SK-N-SH (cell line): ENCODE measurements around the gene CACNA1D. TPM values are rescaled to one million over a fixed set of nuclear protein-coding genes. Genes with fewer than 3 reads are reported as not detected.

Experiments used
- CTCF ChIA-PET: fragments of 300-600, 350-600 bp; formaldehyde crosslinking; extraction: SDS; loops from one replicate; lab custom pipeline; 2021; lab: Yijun Ruan, JAX
- POLR2A ChIA-PET: fragments of 350-600 bp; sonication (Branson Sonifier 250); formaldehyde crosslinking; extraction: SDS; loops from one replicate; lab custom pipeline; 2020; ENCODE audit warnings: antibody characterized with exemption, inconsistent platforms; lab: Yijun Ruan, JAX
- DNase-seq: peaks from one replicate; pipeline ENCODE4 v3.0.0; 2012
- H2AFZ ChIP-seq: fragments of 200-600 bp; sonication (generic); 2 replicates; pipeline ENCODE4 v1.8.1; 2016; ENCODE audit warnings: antibody characterized with exemption, mild to moderate bottlenecking, low read depth
- H3F3A ChIP-seq: fragments of 200-600 bp; sonication (generic); replicated peaks from 2 replicates; pipeline ENCODE3; 2016; ENCODE audit warnings: antibody characterized with exemption, mild to moderate bottlenecking; ENCODE audit not compliant: insufficient read depth
- H3K27ac ChIP-seq, 2 experiments: fragments of 200-500 bp in 1 of 2; fragments of 200-600 bp in 1 of 2; sonication (Bioruptor generic) in 1 of 2; sonication (generic), shearing (Covaris generic) in 1 of 2; 2 replicates each; pipeline versions ENCODE4 v1.5.1 to v1.6.1; 2014 to 2016; ENCODE audit warnings: low read depth in 2 of 2, inconsistent platforms in 1 of 2, low read length in 1 of 2, mild to moderate bottlenecking in 1 of 2, mixed read lengths in 1 of 2
- H3K27me3 ChIP-seq: fragments of 200-600 bp; sonication (generic), shearing (Covaris generic); 2 replicates; pipeline ENCODE4 v1.6.1; 2016; ENCODE audit warnings: mixed run types; ENCODE audit not compliant: insufficient read depth
- H3K36me3 ChIP-seq, 2 experiments: fragments of 200-500 bp in 1 of 2; fragments of 200-600 bp in 1 of 2; sonication (Bioruptor generic) in 1 of 2; sonication (generic) in 1 of 2; replicated peaks in 1 of 2; 2 replicates each; pipeline versions ENCODE3 to v1.5.1; 2014 to 2016; ENCODE audit warnings: low read length in 1 of 2, mild to moderate bottlenecking in 1 of 2; ENCODE audit not compliant: insufficient read depth in 2 of 2, control insufficient read depth in 1 of 2
- H3K4me1 ChIP-seq, 2 experiments: fragments of 200-500 bp in 1 of 2; fragments of 200-600 bp in 1 of 2; sonication (Bioruptor generic) in 1 of 2; sonication (generic), shearing (Covaris generic) in 1 of 2; 2 replicates each; pipeline versions ENCODE4 v1.5.1 to v1.6.1; 2014 to 2016; ENCODE audit warnings: low read depth in 1 of 2, low read length in 1 of 2, mixed run types in 1 of 2; ENCODE audit not compliant: insufficient read depth in 2 of 2, control insufficient read depth in 1 of 2
- H3K4me2 ChIP-seq: fragments of 200-600 bp; sonication (generic), shearing (Covaris generic); 2 replicates; pipeline ENCODE4 v1.6.1; 2017; ENCODE audit warnings: mixed run types
- H3K4me3 ChIP-seq, 2 experiments: fragments of 200-500 bp in 1 of 2; fragments of 200-600 bp in 1 of 2; sonication (Bioruptor generic) in 1 of 2; sonication (generic), shearing (Covaris generic) in 1 of 2; 2 replicates each; pipeline versions ENCODE4 v1.5.1 to v1.8.1; 2014 to 2016; ENCODE audit warnings: low read depth in 2 of 2, inconsistent platforms in 1 of 2, low read length in 1 of 2, mild to moderate bottlenecking in 1 of 2, mixed read lengths in 1 of 2, moderate library complexity in 1 of 2
- H3K79me2 ChIP-seq: fragments of 200-600 bp; sonication (generic); 2 replicates; pipeline ENCODE4 v1.8.1; 2017; ENCODE audit warnings: mild to moderate bottlenecking; ENCODE audit not compliant: insufficient read depth
- H3K9ac ChIP-seq: fragments of 200-600 bp; sonication (generic); 2 replicates; pipeline ENCODE4 v1.6.1; 2017; ENCODE audit warnings: mixed run types
- H3K9me2 ChIP-seq: fragments of 200-600 bp; sonication (generic); 2 replicates; pipeline ENCODE4 v1.6.1; 2017; ENCODE audit warnings: mixed run types
- H3K9me3 ChIP-seq: fragments of 200-600 bp; sonication (generic); 2 replicates; pipeline ENCODE4 v1.6.1; 2017; ENCODE audit warnings: mixed run types, mild to moderate bottlenecking, moderate library complexity
- H4K20me1 ChIP-seq: fragments of 200-600 bp; sonication (generic); 2 replicates; pipeline ENCODE4 v1.6.1; 2017; ENCODE audit warnings: mild to moderate bottlenecking, mixed run types; ENCODE audit not compliant: insufficient read depth
- ELF1 ChIP-seq: IDR thresholded peaks from 2 replicates; pipeline ENCODE4 v1.4.0; 2012
- EP300 ChIP-seq, 2 experiments: IDR thresholded peaks; 2 replicates each; pipeline versions ENCODE4 v1.4.0 to v1.6.1; 2012; ENCODE audit warnings: borderline replicate concordance in 1 of 2, low read depth in 1 of 2, low read length in 1 of 2
- EZH2phosphoT487 ChIP-seq: fragments of 200-600 bp; sonication (generic); IDR thresholded peaks from 2 replicates; pipeline ENCODE4 v1.6.1; 2017; ENCODE audit warnings: low read depth, mixed run types, mild to moderate bottlenecking, antibody characterized with exemption, moderate library complexity, borderline replicate concordance
- FOSL2 ChIP-seq: IDR thresholded peaks from 2 replicates; pipeline ENCODE4 v1.4.0; 2012; ENCODE audit warnings: low read depth, mild to moderate bottlenecking, moderate library complexity, borderline replicate concordance
- FOXJ3 ChIP-seq: sonication (generic); formaldehyde crosslinking; IDR thresholded peaks from 2 replicates; pipeline ENCODE4 v1.5.1; 2020; ENCODE audit warnings: mild to moderate bottlenecking, missing genetic modification reagents
- FOXM1 ChIP-seq: IDR thresholded peaks from 2 replicates; pipeline ENCODE4 v1.4.0; 2012; ENCODE audit warnings: low read depth, mild to moderate bottlenecking
- IRF3 ChIP-seq: fragments of 150-350 bp; IDR thresholded peaks from 2 replicates; pipeline ENCODE4 v1.6.1; 2016; ENCODE audit warnings: mild to moderate bottlenecking, low read depth, low read length
- JUND ChIP-seq: IDR thresholded peaks from 2 replicates; pipeline ENCODE4 v1.4.0; 2012
- MEF2A ChIP-seq: IDR thresholded peaks from 2 replicates; pipeline ENCODE4 v1.4.0; 2012; ENCODE audit warnings: low read depth, borderline replicate concordance
- NFIC ChIP-seq: IDR thresholded peaks from 2 replicates; pipeline ENCODE4 v1.4.0; 2012; ENCODE audit warnings: borderline replicate concordance
- NRF1 ChIP-seq: IDR thresholded peaks from 2 replicates; pipeline ENCODE4 v1.6.1; 2012; ENCODE audit warnings: low read depth, mild to moderate bottlenecking, low read length
- RFX5 ChIP-seq: IDR thresholded peaks from 2 replicates; pipeline ENCODE4 v1.6.1; 2012; ENCODE audit warnings: mild to moderate bottlenecking, improper control_type of control experiment, low read length
- RXRA ChIP-seq: IDR thresholded peaks from 2 replicates; pipeline ENCODE4 v1.4.0; 2012; ENCODE audit warnings: low read depth, mild to moderate bottlenecking, borderline replicate concordance
- SIN3A ChIP-seq: IDR thresholded peaks from 2 replicates; pipeline ENCODE4 v1.6.1; 2012; ENCODE audit warnings: low read depth, mild to moderate bottlenecking, low read length, moderate library complexity, borderline replicate concordance
- SMC3 ChIP-seq: IDR thresholded peaks from 2 replicates; pipeline ENCODE4 v1.6.1; 2012; ENCODE audit warnings: low read depth, low read length, improper control_type of control experiment
- TEAD4 ChIP-seq: IDR thresholded peaks from 2 replicates; pipeline ENCODE4 v1.4.0; 2012; ENCODE audit warnings: mild to moderate bottlenecking, borderline replicate concordance; ENCODE audit not compliant: insufficient read depth
- YY1 ChIP-seq: IDR thresholded peaks from 2 replicates; pipeline ENCODE4 v1.4.0; 2012; ENCODE audit warnings: low read depth, mild to moderate bottlenecking
- WGBS: methylation state at CpG from one replicate; pipeline ENCODE4 v1.1.6; 2017; ENCODE audit warnings: low lambda C conversion rate; 5-methylcytosine and 5-hydroxymethylcytosine counted together
- polyA plus RNA-seq, 3 experiments: library from polyadenylated mRNA; depleted of rRNA; stranded (reverse); fragments of >200 nt; gene quantifications; 2 replicates each; pipeline ENCODE4 v1.2.3, GENCODE V29; 2012
- TF ChIP-seq, protein P1 (sequence below): IDR thresholded peaks from 2 replicates; pipeline ENCODE4; 2012
- TF ChIP-seq, protein P2 (sequence below): IDR thresholded peaks from 2 replicates; pipeline ENCODE4 v1.4.0; 2012; ENCODE audit warnings: low read depth, borderline replicate concordance
- TF ChIP-seq, protein P3 (sequence below): fragments of 150-350 bp; IDR thresholded peaks from 2 replicates; pipeline ENCODE4 v1.6.1; 2017; ENCODE audit warnings: antibody characterized with exemption, low read length, low read depth, borderline replicate concordance

Gene CACNA1D
- polyA plus RNA-seq, 1 of the 3 experiments (the other 2 are of a cell fraction): 0.12 TPM

DNA sequence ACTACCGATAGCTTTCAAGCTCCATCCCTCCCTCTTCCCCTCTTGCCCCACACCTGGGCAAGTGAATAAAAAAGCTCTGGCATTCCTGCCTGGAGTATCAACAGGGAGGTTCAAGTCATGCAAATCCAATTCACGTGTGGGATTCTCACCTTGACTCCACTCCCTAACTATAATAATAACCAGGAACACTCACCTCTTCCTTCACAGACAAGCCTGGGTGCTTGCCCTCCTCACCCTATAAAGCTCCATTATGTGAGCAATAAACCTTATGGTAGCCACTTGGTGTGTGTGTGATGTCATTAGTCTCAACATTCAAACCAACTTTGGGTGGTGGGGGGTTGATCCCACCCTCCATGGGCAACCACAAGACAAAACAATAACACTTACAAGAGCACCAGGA is 335.2 kb downstream of the CACNA1D start:
- Histone ChIP-seq H3K36me3 (no peaks in the 10 kb centered on the region), H3K4me1 (peaks cover 0 to 4% of the 10 kb centered on the region in 2 experiments; a peak in 1 of 4 replicates)
- POLR2A ChIA-PET: no interaction called here
- no peak for DNase-seq
- TF ChIP-seq, protein P1, sequence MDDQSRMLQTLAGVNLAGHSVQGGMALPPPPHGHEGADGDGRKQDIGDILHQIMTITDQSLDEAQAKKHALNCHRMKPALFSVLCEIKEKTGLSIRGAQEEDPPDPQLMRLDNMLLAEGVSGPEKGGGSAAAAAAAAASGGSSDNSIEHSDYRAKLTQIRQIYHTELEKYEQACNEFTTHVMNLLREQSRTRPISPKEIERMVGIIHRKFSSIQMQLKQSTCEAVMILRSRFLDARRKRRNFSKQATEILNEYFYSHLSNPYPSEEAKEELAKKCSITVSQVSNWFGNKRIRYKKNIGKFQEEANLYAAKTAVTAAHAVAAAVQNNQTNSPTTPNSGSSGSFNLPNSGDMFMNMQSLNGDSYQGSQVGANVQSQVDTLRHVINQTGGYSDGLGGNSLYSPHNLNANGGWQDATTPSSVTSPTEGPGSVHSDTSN: no peak
- TF ChIP-seq RXRA (no peak), TEAD4 (no peak)
- TF ChIP-seq, all 33 proteins: peak for 0
- H2AFZ ChIP-seq: no peak overlapping the region
- H3K79me2 ChIP-seq: no peaks in the 10 kb centered on the region
- 61% methylated on average over 2 of the region's 2 CpGs for WGBS
- H3K4me3 ChIP-seq: no peak overlapping the region
- no peaks in the 10 kb centered on the region for H4K20me1 ChIP-seq
- no peaks in the 10 kb centered on the region for H3F3A ChIP-seq
- no peak overlapping the region for H3K27ac ChIP-seq
- H3K9me2 ChIP-seq: no peaks in the 10 kb centered on the region
- no peak overlapping the region for H3K9ac ChIP-seq
- no peaks in the 10 kb centered on the region for H3K9me3 ChIP-seq
- H3K27me3 ChIP-seq: no peaks in the 10 kb centered on the region
- CTCF ChIA-PET: no interaction called here
- H3K4me2 ChIP-seq: no peak overlapping the region

DNA sequence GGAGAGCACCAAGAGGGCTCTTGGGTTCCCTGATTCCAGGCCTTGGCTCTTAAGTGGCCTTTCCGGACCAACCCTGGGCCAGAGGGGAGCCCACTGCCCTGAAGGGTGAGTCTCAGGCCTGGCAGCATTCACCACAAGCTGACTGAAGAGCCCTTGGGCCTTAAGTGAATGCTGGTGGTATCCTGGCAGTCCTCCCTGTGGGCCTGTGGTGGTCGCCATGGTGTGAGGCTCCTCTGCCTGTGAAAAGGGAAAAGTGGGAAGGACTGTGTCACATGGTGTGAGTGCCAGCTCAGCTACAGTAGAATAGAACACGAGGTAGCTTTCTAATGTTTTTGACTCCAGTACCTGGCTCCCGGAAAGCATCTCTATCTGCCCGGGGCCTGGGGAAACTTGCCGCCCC is 336.5 kb downstream of the CACNA1D start:
- no peak for DNase-seq
- H3K27me3 ChIP-seq: no peaks in the 10 kb centered on the region

More for the DNA sequence above, 336.5 kb downstream of the CACNA1D start:
- Histone ChIP-seq H3K36me3 (no peaks in the 10 kb centered on the region), H3K9ac (no peak overlapping the region), H3K79me2 (no peaks in the 10 kb centered on the region), H3K4me1 (peaks cover 0 to 7% of the 10 kb centered on the region in 2 experiments; a peak in 1 of 4 replicates), H2AFZ (no peak overlapping the region), H3K4me2 (no peak overlapping the region), H3K4me3 (no peak overlapping the region), H3F3A (no peaks in the 10 kb centered on the region), H3K27ac (no peak overlapping the region), H4K20me1 (no peaks in the 10 kb centered on the region), H3K9me3 (no peaks in the 10 kb centered on the region), H3K9me2 (no peaks in the 10 kb centered on the region)
- TF ChIP-seq FOXJ3 (CRISPR knock-in tag) (no peak), RFX5 (no peak), EZH2phosphoT487 (no peak), EP300 (IDR thresholded peaks at IDR 0.05; ENCODE audit: borderline replicate concordance in 1 of 2, low read depth in 1 of 2, low read length in 1 of 2) (no peak), ELF1 (no peak), JUND (no peak), IRF3 (no peak), FOSL2 (no peak), FOXM1 (no peak), YY1 (no peak), SMC3 (no peak), SIN3A (no peak), RXRA (no peak), TEAD4 (no peak), MEF2A (no peak), NFIC (no peak), NRF1 (no peak)
- TF ChIP-seq, protein P2, sequence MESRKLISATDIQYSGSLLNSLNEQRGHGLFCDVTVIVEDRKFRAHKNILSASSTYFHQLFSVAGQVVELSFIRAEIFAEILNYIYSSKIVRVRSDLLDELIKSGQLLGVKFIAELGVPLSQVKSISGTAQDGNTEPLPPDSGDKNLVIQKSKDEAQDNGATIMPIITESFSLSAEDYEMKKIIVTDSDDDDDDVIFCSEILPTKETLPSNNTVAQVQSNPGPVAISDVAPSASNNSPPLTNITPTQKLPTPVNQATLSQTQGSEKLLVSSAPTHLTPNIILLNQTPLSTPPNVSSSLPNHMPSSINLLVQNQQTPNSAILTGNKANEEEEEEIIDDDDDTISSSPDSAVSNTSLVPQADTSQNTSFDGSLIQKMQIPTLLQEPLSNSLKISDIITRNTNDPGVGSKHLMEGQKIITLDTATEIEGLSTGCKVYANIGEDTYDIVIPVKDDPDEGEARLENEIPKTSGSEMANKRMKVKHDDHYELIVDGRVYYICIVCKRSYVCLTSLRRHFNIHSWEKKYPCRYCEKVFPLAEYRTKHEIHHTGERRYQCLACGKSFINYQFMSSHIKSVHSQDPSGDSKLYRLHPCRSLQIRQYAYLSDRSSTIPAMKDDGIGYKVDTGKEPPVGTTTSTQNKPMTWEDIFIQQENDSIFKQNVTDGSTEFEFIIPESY: no peak
- TF ChIP-seq, protein P3, sequence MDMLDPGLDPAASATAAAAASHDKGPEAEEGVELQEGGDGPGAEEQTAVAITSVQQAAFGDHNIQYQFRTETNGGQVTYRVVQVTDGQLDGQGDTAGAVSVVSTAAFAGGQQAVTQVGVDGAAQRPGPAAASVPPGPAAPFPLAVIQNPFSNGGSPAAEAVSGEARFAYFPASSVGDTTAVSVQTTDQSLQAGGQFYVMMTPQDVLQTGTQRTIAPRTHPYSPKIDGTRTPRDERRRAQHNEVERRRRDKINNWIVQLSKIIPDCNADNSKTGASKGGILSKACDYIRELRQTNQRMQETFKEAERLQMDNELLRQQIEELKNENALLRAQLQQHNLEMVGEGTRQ: no peak
- ChIA-PET CTCF (no interaction called here), POLR2A (no interaction called here)
- WGBS: 46% methylated on average over 2 of the region's 6 CpGs
